SU-DHL-6 (cell line): ENCODE measurements around the gene SNX8.

Source experiments
- H2AFZ ChIP-seq: fragments of 200-600 bp; sonication (generic); 2 replicates; pipeline ENCODE4 v1.6.1; 2014; ENCODE audit warnings: low read depth, mild to moderate bottlenecking, moderate library complexity, mixed read lengths, antibody characterized with exemption, low read length; ENCODE audit not compliant: severe bottlenecking
- H3F3A ChIP-seq: fragments of 200-600 bp; shearing (Covaris generic); 2 replicates; pipeline ENCODE4 v1.6.0; 2016; ENCODE audit warnings: antibody characterized with exemption, mild to moderate bottlenecking; ENCODE audit not compliant: insufficient read depth
- H3K27ac ChIP-seq: fragments of 200-600 bp; sonication (generic); 2 replicates; pipeline ENCODE4 v1.5.1; 2016; ENCODE audit warnings: low read depth, mild to moderate bottlenecking, low read length, moderate library complexity, mixed read lengths
- H3K27me3 ChIP-seq: fragments of 200-600 bp; sonication (generic), shearing (Covaris generic); 2 replicates; pipeline ENCODE4 v1.6.0; 2014; ENCODE audit warnings: mild to moderate bottlenecking, low read length
- H3K36me3 ChIP-seq: fragments of 200-600 bp; sonication (generic); 2 replicates; pipeline ENCODE4 v1.6.1; 2014; ENCODE audit warnings: mild to moderate bottlenecking, low read length, mixed read lengths
- H3K4me2 ChIP-seq: fragments of 300-600, 200-600 bp; shearing (Covaris generic), sonication (generic); 2 replicates; pipeline ENCODE4 v1.6.0; 2014; ENCODE audit warnings: low read length, low read depth, mild to moderate bottlenecking; ENCODE audit not compliant: poor library complexity, severe bottlenecking
- H3K4me3 ChIP-seq: fragments of 200-600 bp; sonication (generic); 2 replicates; pipeline ENCODE4 v1.5.1; 2014; ENCODE audit warnings: antibody characterized with exemption, low read length, mild to moderate bottlenecking, mixed read lengths; ENCODE audit not compliant: insufficient read depth, poor library complexity, severe bottlenecking
- H3K79me2 ChIP-seq: fragments of 200-600 bp; sonication (generic); 2 replicates; pipeline ENCODE4 v1.6.1; 2014; ENCODE audit warnings: mild to moderate bottlenecking, low read length, moderate library complexity; ENCODE audit not compliant: insufficient read depth
- H3K9ac ChIP-seq: fragments of 200-600 bp; sonication (generic); 2 replicates; pipeline ENCODE4 v1.7.0; 2014; ENCODE audit warnings: mild to moderate bottlenecking, low read length
- H3K9me2 ChIP-seq: fragments of 200-600 bp; sonication (generic); replicated peaks from 2 replicates; pipeline ENCODE4 v1.6.1; 2014; ENCODE audit warnings: low read length; ENCODE audit not compliant: insufficient read depth
- H3K9me3 ChIP-seq: fragments of 200-600 bp; sonication (generic); 2 replicates; pipeline ENCODE4 v1.6.1; 2014; ENCODE audit warnings: low read length, mixed read lengths; ENCODE audit not compliant: insufficient read depth
- H4K20me1 ChIP-seq: fragments of 200-600 bp; sonication (generic); 2 replicates; pipeline ENCODE4 v1.6.1; 2014; ENCODE audit warnings: low read depth, mild to moderate bottlenecking, antibody characterized with exemption, low read length, moderate library complexity, mixed read lengths
- EZH2phosphoT487 ChIP-seq: fragments of 200-600 bp; sonication (generic), shearing (Covaris generic); conservative IDR thresholded peaks from 2 replicates; pipeline ENCODE4 v1.6.1; 2018; ENCODE audit warnings: mild to moderate bottlenecking, antibody characterized with exemption, low read length, moderate library complexity, mixed read lengths
- TF ChIP-seq, protein P1 (sequence below): fragments of 200-600 bp; sonication (generic); IDR thresholded peaks from one replicate; pipeline ENCODE4 v1.5.1; 2017; ENCODE audit warnings: antibody characterized with exemption, mild to moderate bottlenecking, low read length, moderate library complexity; ENCODE audit not compliant: insufficient read depth, poor library complexity, severe bottlenecking

The SNX8 gene

DNA sequence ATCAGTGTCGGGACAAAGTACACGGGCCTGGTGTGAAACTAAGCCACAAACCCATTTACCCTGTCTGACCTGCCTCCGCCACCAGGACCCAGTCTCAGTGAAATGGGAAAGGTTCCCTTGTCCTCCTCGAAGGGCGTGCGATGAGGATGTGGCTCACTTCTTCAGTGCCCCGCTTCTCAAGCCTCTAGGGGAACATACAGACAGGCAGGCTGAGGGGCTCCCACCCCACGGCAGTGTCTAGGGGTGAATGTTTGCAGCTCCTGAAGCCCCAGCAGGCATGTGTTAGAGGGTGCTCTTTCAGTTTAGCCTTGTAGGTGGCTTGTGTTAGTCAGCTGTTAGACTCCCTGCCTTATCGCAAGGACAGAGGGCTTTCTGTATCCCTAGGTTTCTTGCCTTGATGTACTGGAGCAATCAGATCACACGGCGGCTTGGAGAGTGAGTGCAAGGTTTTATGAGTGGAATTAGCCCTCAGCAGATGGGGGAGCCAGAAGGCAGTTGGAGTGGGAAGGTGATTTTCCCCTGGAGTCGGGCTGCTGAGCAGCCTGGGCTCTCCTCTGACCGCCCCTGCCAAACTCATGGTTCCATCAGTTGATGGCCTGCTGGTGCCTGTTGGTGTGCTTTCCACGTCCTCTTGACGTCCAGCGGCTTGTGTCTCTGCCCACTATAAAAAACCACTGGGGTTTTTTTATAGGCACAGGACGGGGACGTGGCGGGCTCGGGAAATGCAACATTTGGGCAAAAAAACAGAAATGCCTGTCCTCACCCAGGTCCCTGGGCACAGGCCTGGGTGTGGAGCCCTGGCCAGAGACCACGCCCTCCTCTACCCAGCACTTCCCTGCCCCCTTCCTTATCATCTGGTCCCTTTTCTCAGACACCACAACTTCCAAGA is 71.5 kb downstream of the SNX8 start:
- Histone ChIP-seq H2AFZ (peak overlapping the region; percentile 74), H3K27me3 (no peaks in the 10 kb centered on the region), H3K9me2 (no peaks in the 10 kb centered on the region), H3K9me3 (no peaks in the 10 kb centered on the region), H3K79me2 (peaks cover 42% of the 10 kb centered on the region), H3K9ac (peak overlapping the region; percentile 100), H3K36me3 (no peaks in the 10 kb centered on the region; the same call in 1 of the 2 replicates), H3K27ac (peak overlapping the region; percentile 62), H3K4me3 (peak overlapping the region; percentile 94), H3K4me2 (peak overlapping the region; percentile 84), H4K20me1 (no peaks in the 10 kb centered on the region), H3F3A (peaks cover 12% of the 10 kb centered on the region)
- TF ChIP-seq EZH2phosphoT487: no peak
- TF ChIP-seq, protein P1, sequence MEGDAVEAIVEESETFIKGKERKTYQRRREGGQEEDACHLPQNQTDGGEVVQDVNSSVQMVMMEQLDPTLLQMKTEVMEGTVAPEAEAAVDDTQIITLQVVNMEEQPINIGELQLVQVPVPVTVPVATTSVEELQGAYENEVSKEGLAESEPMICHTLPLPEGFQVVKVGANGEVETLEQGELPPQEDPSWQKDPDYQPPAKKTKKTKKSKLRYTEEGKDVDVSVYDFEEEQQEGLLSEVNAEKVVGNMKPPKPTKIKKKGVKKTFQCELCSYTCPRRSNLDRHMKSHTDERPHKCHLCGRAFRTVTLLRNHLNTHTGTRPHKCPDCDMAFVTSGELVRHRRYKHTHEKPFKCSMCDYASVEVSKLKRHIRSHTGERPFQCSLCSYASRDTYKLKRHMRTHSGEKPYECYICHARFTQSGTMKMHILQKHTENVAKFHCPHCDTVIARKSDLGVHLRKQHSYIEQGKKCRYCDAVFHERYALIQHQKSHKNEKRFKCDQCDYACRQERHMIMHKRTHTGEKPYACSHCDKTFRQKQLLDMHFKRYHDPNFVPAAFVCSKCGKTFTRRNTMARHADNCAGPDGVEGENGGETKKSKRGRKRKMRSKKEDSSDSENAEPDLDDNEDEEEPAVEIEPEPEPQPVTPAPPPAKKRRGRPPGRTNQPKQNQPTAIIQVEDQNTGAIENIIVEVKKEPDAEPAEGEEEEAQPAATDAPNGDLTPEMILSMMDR: no peak

DNA sequence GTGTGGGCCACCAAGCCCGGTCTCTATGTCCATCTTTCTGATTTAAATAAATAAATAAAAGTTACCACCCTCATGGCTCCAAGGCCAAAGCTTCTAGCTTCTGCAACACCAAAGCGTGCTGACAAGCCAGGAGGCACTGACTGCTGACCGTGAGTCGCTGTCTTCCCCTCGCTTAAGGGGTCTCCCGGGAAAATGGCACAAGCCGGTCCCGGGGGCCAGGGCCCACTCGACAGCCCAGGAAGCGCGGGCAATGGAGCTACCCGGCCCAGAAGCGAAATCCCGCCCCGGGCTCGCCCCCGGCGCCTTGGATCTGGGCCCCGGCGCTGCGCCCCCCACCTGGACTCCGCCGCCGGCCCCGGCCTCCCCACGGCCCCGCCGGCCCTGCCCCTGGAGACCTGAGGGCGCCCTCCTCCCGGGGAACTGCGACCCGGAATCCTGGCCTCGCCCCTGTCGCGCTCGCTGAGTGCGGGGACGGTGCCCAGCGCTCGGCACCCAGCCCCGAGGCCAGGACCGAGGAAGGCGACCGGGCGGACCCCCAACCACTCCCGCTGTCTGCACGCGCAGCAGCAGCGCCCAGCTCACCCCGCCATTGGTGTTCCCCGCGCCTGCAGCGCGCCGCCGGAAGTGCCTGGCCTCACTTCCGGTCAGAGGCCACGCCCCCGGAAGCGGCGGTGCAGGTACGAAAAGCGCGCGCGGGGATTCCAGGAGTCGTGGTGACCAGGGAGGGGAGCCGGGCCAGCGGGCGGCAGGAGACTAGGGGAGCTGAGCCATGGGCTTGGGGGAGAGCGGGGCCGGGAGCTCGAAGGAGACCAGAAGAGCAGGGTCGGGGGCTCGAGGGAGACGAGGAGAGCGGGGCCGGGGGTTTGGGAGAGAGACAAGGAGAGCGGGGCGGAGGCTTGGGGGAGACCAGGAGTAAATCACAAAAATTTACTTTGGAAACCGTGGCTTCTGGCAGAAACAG is 72.4 kb downstream of the SNX8 start, which contains the start of the genes MRM2 and NUDT1:
Gene MRM2, minus strand, starts transcription at position 626 of the 961 bp plus-strand sequence. Its CDS starts 36 bp downstream, at position 590.
Gene NUDT1, plus strand, starts transcription at position 647 of the 961 bp plus-strand sequence. CDS start 2,349 bp downstream, outside the sequence.
- Histone ChIP-seq H3K9ac (peak within 1 kb of the TSS; percentile 100), H3K27ac (peak within 1 kb of the TSS; percentile 62)

DNA sequence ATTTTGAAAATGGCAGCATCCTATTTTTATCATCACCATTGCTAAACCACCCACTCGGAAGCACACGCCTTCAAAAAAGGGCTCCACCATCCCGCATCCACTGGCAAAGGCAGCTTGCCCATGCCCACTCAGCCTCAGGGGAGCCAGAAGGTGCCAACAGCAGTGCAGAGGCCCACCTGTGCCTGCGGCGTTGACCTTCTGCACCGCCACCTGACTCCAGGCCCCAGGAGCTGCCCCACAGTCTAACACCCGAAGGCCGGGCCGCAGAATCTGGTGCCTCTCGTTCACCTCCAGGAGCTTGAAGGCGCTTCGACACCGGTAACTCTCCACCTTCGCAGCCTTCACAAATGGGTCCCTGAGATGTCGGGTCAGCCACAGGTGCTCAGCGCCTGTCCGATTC is 75.0 kb downstream of the SNX8 start:
- Histone ChIP-seq H3K4me3 (no peak overlapping the region), H3F3A (peaks cover 38% of the 10 kb centered on the region), H3K9me3 (no peaks in the 10 kb centered on the region), H2AFZ (no peak overlapping the region), H3K36me3 (peaks cover 6% of the 10 kb centered on the region; the same call in 1 of the 2 replicates), H3K9me2 (no peaks in the 10 kb centered on the region), H3K27ac (no peak overlapping the region), H4K20me1 (no peaks in the 10 kb centered on the region), H3K9ac (no peak overlapping the region), H3K27me3 (no peaks in the 10 kb centered on the region), H3K79me2 (peaks cover 47% of the 10 kb centered on the region), H3K4me2 (no peak overlapping the region)
- TF ChIP-seq, protein P1: no peak
- TF ChIP-seq EZH2phosphoT487: no peak

More for the DNA sequence above, 72.4 kb downstream of the SNX8 start, which contains the start of the genes MRM2 and NUDT1:
- peaks cover 17% of the 10 kb centered on the region for H3F3A ChIP-seq
- no peak for TF ChIP-seq EZH2phosphoT487
- TF ChIP-seq, protein P1: no peak
- H3K79me2 ChIP-seq: peaks cover 42% of the 10 kb centered on the region
- H3K27me3 ChIP-seq: no peaks in the 10 kb centered on the region
- no peaks in the 10 kb centered on the region for H3K9me2 ChIP-seq
- H3K9me3 ChIP-seq: no peaks in the 10 kb centered on the region
- H2AFZ ChIP-seq: peak within 1 kb of the TSS; percentile 74
- H3K36me3 ChIP-seq: no peaks in the 10 kb centered on the region; the same call in 1 of the 2 replicates
- H3K4me3 ChIP-seq: peak within 1 kb of the TSS; percentile 94
- H3K4me2 ChIP-seq: peak within 1 kb of the TSS; percentile 84
- no peaks in the 10 kb centered on the region for H4K20me1 ChIP-seq
